Esophagus squamous epithelium (tissue), 4 donors: ENCODE results near the gene PPP1R3G.

Experiments
- CTCF ChIP-seq, 6 experiments: fragments of 450-650 bp in 4 of 6; fragments of 200-600 bp in 2 of 6; sonication (generic) in 2 of 6; IDR thresholded peaks; one replicate each; pipeline ENCODE4 v1.5.1; 2016 to 2019; ENCODE audit warnings: antibody characterized with exemption in 6 of 6, mild to moderate bottlenecking in 4 of 6, moderate library complexity in 4 of 6
- POLR2A ChIP-seq, 4 donors: fragments of 450-650 bp; IDR thresholded peaks; one replicate each; pipeline ENCODE4 v1.6.1; 2017; ENCODE audit warnings: antibody characterized with exemption in 4 of 4, mild to moderate bottlenecking in 4 of 4, moderate library complexity in 3 of 4

GRCh38 chr6:5084360-5084780 lies 771 bp upstream of the PPP1R3G start:
- no peak for TF ChIP-seq CTCF (IDR thresholded peaks at IDR 0.05)
- TF ChIP-seq POLR2A (IDR thresholded peaks at IDR 0.05) = peak in 2 of 4 donors; percentile 26 to 32
